DOHH2 (cell line): ENCODE results near the gene ERBB2.

ENCODE experiments used
- H3F3A ChIP-seq: fragments of 200-600 bp; sonication (generic), shearing (Covaris generic); 2 replicates; pipeline ENCODE4 v1.6.0; 2016; ENCODE audit warnings: antibody characterized with exemption, mild to moderate bottlenecking; ENCODE audit not compliant: control insufficient read depth, insufficient read depth
- H3K27ac ChIP-seq: fragments of 200-600 bp; sonication (generic); 2 replicates; pipeline ENCODE4 v1.5.1; 2014; ENCODE audit warnings: low read depth, mild to moderate bottlenecking, low read length, moderate library complexity
- H3K27me3 ChIP-seq: fragments of 200-600 bp; sonication (generic); 2 replicates; pipeline ENCODE4 v1.6.1; 2014; ENCODE audit warnings: mild to moderate bottlenecking, low read length, mixed read lengths; ENCODE audit not compliant: control insufficient read depth
- H3K36me3 ChIP-seq: fragments of 200-600 bp; sonication (generic); 2 replicates; pipeline ENCODE4 v1.6.1; 2014; ENCODE audit warnings: mild to moderate bottlenecking, low read length, moderate library complexity, mixed read lengths; ENCODE audit not compliant: control insufficient read depth
- H3K4me1 ChIP-seq: fragments of 200-600 bp; sonication (generic); 2 replicates; pipeline ENCODE4 v1.6.1; 2014; ENCODE audit warnings: mild to moderate bottlenecking, low read length, mixed read lengths; ENCODE audit not compliant: control insufficient read depth
- H3K4me2 ChIP-seq: fragments of 200-600 bp; sonication (generic); 2 replicates; pipeline ENCODE4 v1.6.0; 2014; ENCODE audit warnings: mild to moderate bottlenecking, low read length, moderate library complexity
- H3K4me3 ChIP-seq: fragments of 200-600 bp; sonication (generic); 2 replicates; pipeline ENCODE4 v1.5.1; 2014; ENCODE audit warnings: mild to moderate bottlenecking, low read length, mixed read lengths
- H3K79me2 ChIP-seq: fragments of 200-600 bp; sonication (generic); 2 replicates; pipeline ENCODE4 v1.6.1; 2014; ENCODE audit warnings: mild to moderate bottlenecking, low read length, mixed read lengths; ENCODE audit not compliant: control insufficient read depth
- H3K9me2 ChIP-seq: fragments of 200-600 bp; sonication (generic); replicated peaks from 2 replicates; pipeline ENCODE4 v1.6.1; 2014; ENCODE audit warnings: mild to moderate bottlenecking, low read length, mixed read lengths; ENCODE audit not compliant: control insufficient read depth
- H3K9me3 ChIP-seq: fragments of 200-600 bp; sonication (generic); 2 replicates; pipeline ENCODE4 v1.6.1; 2014; ENCODE audit warnings: antibody characterized with exemption, low read length, mixed read lengths; ENCODE audit not compliant: control insufficient read depth, insufficient read depth
- H4K20me1 ChIP-seq: fragments of 200-600 bp; sonication (generic); 2 replicates; pipeline ENCODE4 v1.6.0; 2014; ENCODE audit warnings: low read depth, mild to moderate bottlenecking, antibody characterized with exemption, low read length, moderate library complexity; ENCODE audit not compliant: control insufficient read depth, insufficient read depth
- EZH2phosphoT487 ChIP-seq: fragments of 200-600 bp; sonication (generic); IDR thresholded peaks from 2 replicates; pipeline ENCODE4 v1.6.1; 2017; ENCODE audit warnings: borderline replicate concordance, mild to moderate bottlenecking, antibody characterized with exemption, low read length, moderate library complexity, mixed read lengths
- TF ChIP-seq, protein P1 (sequence below): fragments of 200-600 bp; sonication (generic); IDR thresholded peaks from one replicate; pipeline ENCODE4 v1.5.1; 2014; ENCODE audit warnings: antibody characterized with exemption, mild to moderate bottlenecking, low read depth, low read length; ENCODE audit not compliant: poor library complexity, severe bottlenecking

The ERBB2 gene

DNA sequence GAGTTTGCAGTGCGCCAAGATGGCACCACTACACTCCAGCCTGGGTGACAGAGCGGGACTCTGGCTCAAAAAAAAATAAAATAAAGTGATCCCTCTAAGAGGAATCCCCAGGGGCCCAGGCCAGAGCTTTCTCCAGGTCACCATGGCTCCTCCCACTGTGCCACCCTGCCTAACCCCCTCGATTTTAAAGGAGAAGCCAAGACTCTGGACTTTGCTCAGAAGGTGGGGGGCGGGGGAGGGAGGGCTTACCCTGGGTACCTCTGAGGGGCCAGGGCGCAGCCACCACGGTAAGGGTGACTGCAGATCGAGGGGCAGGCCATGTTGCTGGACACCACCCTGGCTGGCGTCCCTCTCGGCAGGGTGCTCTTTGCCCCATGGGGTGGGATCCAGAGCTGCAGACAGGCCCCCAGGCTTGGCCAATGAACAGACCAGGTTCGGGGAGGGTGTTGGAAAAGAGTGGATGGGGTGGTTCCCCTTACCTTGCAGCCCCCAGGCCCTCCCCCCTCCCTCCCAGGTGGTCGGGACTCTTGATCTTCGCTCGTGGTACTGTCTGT, 37.4 kb downstream of the ERBB2 start:
- peak overlapping the region; percentile 21; the same call in 1 of the 2 replicates for H3K4me2 ChIP-seq
- no peak for TF ChIP-seq EZH2phosphoT487
- TF ChIP-seq, protein P1, sequence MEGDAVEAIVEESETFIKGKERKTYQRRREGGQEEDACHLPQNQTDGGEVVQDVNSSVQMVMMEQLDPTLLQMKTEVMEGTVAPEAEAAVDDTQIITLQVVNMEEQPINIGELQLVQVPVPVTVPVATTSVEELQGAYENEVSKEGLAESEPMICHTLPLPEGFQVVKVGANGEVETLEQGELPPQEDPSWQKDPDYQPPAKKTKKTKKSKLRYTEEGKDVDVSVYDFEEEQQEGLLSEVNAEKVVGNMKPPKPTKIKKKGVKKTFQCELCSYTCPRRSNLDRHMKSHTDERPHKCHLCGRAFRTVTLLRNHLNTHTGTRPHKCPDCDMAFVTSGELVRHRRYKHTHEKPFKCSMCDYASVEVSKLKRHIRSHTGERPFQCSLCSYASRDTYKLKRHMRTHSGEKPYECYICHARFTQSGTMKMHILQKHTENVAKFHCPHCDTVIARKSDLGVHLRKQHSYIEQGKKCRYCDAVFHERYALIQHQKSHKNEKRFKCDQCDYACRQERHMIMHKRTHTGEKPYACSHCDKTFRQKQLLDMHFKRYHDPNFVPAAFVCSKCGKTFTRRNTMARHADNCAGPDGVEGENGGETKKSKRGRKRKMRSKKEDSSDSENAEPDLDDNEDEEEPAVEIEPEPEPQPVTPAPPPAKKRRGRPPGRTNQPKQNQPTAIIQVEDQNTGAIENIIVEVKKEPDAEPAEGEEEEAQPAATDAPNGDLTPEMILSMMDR = no peak
- 0 out of 2 replicates have a peak, but pooled peaks cover 2% of the 10 kb centered on the region for H3F3A ChIP-seq
- H3K4me3 ChIP-seq = peak overlapping the region; percentile 28; the same call in 1 of the 2 replicates
- no peaks in the 10 kb centered on the region for H3K79me2 ChIP-seq
- H4K20me1 ChIP-seq = no peaks in the 10 kb centered on the region
- no peaks in the 10 kb centered on the region for H3K9me3 ChIP-seq
- peaks cover 7% of the 10 kb centered on the region for H3K27me3 ChIP-seq
- H3K36me3 ChIP-seq = no peaks in the 10 kb centered on the region
- peaks cover 40% of the 10 kb centered on the region for H3K4me1 ChIP-seq
- H3K9me2 ChIP-seq = no peaks in the 10 kb centered on the region
- H3K27ac ChIP-seq = no peak overlapping the region

DNA sequence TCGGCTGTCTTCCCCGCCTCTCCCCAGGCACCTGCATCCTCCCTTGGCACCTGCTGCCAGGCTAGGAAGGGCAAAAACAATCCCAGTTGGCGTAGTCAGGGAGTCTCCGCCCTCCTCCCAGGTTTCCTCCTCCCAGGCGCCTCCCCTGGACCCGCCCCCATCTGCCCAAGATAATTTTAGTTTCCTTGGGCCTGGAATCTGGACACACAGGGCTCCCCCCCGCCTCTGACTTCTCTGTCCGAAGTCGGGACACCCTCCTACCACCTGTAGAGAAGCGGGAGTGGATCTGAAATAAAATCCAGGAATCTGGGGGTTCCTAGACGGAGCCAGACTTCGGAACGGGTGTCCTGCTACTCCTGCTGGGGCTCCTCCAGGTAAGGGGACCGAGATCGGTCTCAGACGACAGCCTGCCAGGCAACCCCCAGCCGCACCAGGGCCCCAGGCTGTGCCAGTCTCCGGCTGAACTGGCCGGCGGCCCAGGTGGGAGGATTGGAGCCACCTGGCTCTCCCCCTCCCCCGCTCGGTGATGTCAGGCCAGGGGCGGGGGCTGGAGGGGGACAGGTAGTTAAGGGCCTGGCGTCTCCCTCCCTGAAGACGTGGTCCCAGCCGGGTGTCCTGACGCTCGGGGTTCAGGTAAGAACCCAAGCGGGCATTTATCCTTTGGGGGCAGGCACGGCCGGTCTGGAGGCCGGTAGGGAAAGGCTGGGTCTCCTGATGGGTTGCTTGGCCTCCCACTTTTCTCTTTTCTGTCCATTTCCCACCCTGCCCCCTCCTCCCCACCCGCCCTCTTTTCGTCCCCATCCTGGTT, 38.1 kb downstream of the ERBB2 start, which contains the start of gene GRB7:
Gene GRB7, plus strand, starts transcription at position 179 of the 808 bp plus-strand sequence. CDS start 4,364 bp downstream, outside the sequence.
- Histone ChIP-seq H4K20me1 (no peaks in the 10 kb centered on the region), H3F3A (no peaks in the 10 kb centered on the region), H3K27me3 (peaks cover 7% of the 10 kb centered on the region), H3K4me1 (peaks cover 40% of the 10 kb centered on the region), H3K27ac (no peak within 1 kb of the TSS), H3K79me2 (no peaks in the 10 kb centered on the region), H3K36me3 (no peaks in the 10 kb centered on the region), H3K9me3 (no peaks in the 10 kb centered on the region), H3K9me2 (no peaks in the 10 kb centered on the region), H3K4me3 (peak within 1 kb of the TSS; percentile 28), H3K4me2 (peak within 1 kb of the TSS; percentile 21)
- no peak for TF ChIP-seq EZH2phosphoT487
- TF ChIP-seq, protein P1 = no peak

- Histone ChIP-seq H3K27me3 (peaks cover 7% of the 10 kb centered on the region), H3K27ac (no peak overlapping the region), H3K4me2 (peak overlapping the region; percentile 21; the same call in 1 of the 2 replicates), H3K4me1 (peaks cover 40% of the 10 kb centered on the region), H3K36me3 (no peaks in the 10 kb centered on the region), H3K4me3 (no peak overlapping the region), H4K20me1 (no peaks in the 10 kb centered on the region), H3K9me3 (no peaks in the 10 kb centered on the region), H3K79me2 (no peaks in the 10 kb centered on the region), H3K9me2 (no peaks in the 10 kb centered on the region), H3F3A (no peaks in the 10 kb centered on the region)
- TF ChIP-seq EZH2phosphoT487 = no peak
- TF ChIP-seq, protein P1 = no peak
Observed at GRCh38 chr17:39738568-39738901, 38.7 kb downstream of the ERBB2 start.
